Thoracic aorta (tissue), 2 donors: ENCODE results near the gene S100A9. TPM values are rescaled to one million over a fixed set of nuclear protein-coding genes. Genes with fewer than 3 reads are reported as not detected.
"Not testable (repeated sequence)": the region's sequence is repeated elsewhere in the genome, so short reads cannot be mapped to it uniquely, and the experiment has no call there.

ENCODE experiments used
- ATAC-seq: fragments of 150-250 bp; one replicate; pipeline ENCODE4 v1.8.0; 2017; ENCODE audit warnings: low read depth; ENCODE audit not compliant: insufficient number of reproducible peaks, low FRiP score
- DNase-seq: peaks from one replicate; pipeline ENCODE4 v3.0.0-alpha.2; 2020; ENCODE audit warnings: low spot score
- H3K27ac ChIP-seq, 2 donors: fragments of 200-600 bp; sonication (generic); 1 replicate in 1 of 2; 2 replicates in 1 of 2; pipeline ENCODE4 v1.5.1; 2016; ENCODE audit warnings: mild to moderate bottlenecking in 2 of 2, moderate library complexity in 2 of 2
- H3K27me3 ChIP-seq: fragments of 200-600 bp; sonication (generic); replicated peaks from 2 replicates; pipeline ENCODE4 v1.6.0; 2016; ENCODE audit warnings: mild to moderate bottlenecking; ENCODE audit not compliant: insufficient read depth
- H3K36me3 ChIP-seq: fragments of 200-600 bp; sonication (generic); one replicate; pipeline ENCODE4 v1.5.1; 2016
- H3K4me1 ChIP-seq, 2 donors: fragments of 200-600 bp; sonication (generic); 1 replicate in 1 of 2; 2 replicates in 1 of 2; pipeline versions ENCODE4 v1.5.1 to v1.6.0; 2016; ENCODE audit warnings: low read depth in 2 of 2, mild to moderate bottlenecking in 1 of 2; ENCODE audit not compliant: control insufficient read depth in 1 of 2
- H3K4me3 ChIP-seq: fragments of 200-600 bp; sonication (generic); 2 replicates; pipeline ENCODE4 v1.5.1; 2016; ENCODE audit warnings: mild to moderate bottlenecking
- H3K9me3 ChIP-seq: fragments of 200-600 bp; sonication (generic); 2 replicates; pipeline ENCODE4 v1.5.1; 2016
- total RNA-seq, 2 donors: library from RNA; depleted of rRNA; stranded (reverse); fragments of >200 nt; gene quantifications; one replicate each; pipeline versions ENCODE4 v1.1.0 to v1.2.3, GENCODE V29; 2016
- TF ChIP-seq, protein P1 (sequence below): fragments of 200-600 bp; sonication (generic); IDR thresholded peaks from one replicate; pipeline ENCODE4 v1.5.1; 2019; ENCODE audit warnings: antibody characterized with exemption

The S100A9 gene
- total RNA-seq, 2 donors from 2014 or later = 138 to 478 TPM

DNA sequence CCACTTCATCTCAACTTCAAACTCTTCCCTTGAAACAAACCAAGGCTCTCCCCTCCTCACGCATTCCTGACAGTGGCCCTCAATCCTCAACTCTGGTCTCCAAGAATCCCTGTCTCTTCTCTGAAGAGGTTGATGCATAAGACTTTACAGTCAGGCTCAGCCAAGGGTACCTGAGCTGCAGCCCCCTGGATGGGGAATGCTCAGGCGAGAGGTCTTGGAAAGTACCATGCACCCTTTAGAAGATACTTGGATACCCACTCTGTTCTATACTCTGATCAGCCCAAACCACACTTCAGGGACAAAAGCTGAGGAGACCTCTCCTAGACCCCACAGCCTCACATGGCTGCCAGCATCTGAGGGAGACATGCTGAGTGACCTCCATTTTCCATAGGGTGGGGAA is 44.4 kb upstream of the S100A9 start:
- H3K4me1 ChIP-seq = no peaks in the 10 kb centered on the region
- DNase-seq = no peak
- H3K9me3 ChIP-seq = no peaks in the 10 kb centered on the region
- TF ChIP-seq, protein P1, sequence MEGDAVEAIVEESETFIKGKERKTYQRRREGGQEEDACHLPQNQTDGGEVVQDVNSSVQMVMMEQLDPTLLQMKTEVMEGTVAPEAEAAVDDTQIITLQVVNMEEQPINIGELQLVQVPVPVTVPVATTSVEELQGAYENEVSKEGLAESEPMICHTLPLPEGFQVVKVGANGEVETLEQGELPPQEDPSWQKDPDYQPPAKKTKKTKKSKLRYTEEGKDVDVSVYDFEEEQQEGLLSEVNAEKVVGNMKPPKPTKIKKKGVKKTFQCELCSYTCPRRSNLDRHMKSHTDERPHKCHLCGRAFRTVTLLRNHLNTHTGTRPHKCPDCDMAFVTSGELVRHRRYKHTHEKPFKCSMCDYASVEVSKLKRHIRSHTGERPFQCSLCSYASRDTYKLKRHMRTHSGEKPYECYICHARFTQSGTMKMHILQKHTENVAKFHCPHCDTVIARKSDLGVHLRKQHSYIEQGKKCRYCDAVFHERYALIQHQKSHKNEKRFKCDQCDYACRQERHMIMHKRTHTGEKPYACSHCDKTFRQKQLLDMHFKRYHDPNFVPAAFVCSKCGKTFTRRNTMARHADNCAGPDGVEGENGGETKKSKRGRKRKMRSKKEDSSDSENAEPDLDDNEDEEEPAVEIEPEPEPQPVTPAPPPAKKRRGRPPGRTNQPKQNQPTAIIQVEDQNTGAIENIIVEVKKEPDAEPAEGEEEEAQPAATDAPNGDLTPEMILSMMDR = no peak
- ATAC-seq = no peak
- no peaks in the 10 kb centered on the region for H3K27me3 ChIP-seq
- H3K4me3 ChIP-seq = no peak overlapping the region
- H3K27ac ChIP-seq = no peak overlapping the region
- no peaks in the 10 kb centered on the region for H3K36me3 ChIP-seq

DNA sequence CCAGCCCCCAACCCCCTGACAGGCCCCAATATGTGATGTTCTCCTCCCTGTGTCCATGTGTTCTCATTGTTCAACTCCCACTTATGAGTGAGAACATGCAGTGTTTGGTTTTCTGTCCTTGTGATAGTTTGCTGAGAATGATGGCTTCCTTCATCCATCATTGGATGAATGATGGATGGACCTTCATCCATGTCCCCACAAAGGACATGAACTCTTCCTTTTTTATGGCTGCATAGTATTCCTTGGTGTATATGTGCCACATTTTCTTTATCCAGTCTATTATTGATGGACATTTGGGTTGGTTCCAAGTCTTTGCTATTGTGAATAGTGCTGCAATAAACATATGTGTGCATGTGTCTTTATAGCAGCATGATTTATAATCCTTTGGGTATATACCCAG is 43.3 kb upstream of the S100A9 start:
- not testable (repeated sequence) for H3K27me3 ChIP-seq, H3K4me3 ChIP-seq, H3K36me3 ChIP-seq, H3K4me1 ChIP-seq, H3K27ac ChIP-seq, DNase-seq, H3K9me3 ChIP-seq, ATAC-seq

GRCh38 chr1:153316013-153316412 is 41.6 kb upstream of the S100A9 start:
- DNase-seq, H3K9me3 ChIP-seq, H3K4me3 ChIP-seq, H3K36me3 ChIP-seq, H3K27me3 ChIP-seq, H3K27ac ChIP-seq, H3K4me1 ChIP-seq, ATAC-seq: not testable (repeated sequence)

DNA sequence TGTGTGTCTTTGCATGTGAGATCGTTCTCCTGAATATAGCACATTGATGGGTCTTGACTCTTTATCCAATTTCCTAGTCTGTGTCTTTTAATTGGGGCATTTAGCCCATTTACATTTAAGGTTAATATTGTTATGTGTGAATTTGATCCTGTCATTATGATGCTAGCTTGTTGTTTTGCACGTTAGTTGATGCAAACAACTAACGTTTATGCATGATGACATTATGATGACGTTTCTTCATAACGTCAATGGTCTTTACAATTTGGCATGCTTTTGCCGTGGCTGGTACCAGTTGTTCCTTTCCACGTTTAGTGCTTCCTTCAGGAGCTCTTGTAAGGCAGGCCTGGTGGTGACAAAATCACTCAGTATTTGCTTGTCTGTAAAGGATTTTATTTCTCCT is 39.5 kb upstream of the S100A9 start:
- H3K4me3 ChIP-seq, ATAC-seq, H3K27me3 ChIP-seq, DNase-seq, H3K36me3 ChIP-seq, H3K9me3 ChIP-seq, H3K4me1 ChIP-seq, H3K27ac ChIP-seq: not testable (repeated sequence)

- no peaks in the 10 kb centered on the region for H3K27me3 ChIP-seq
- TF ChIP-seq, protein P1 = no peak
- H3K27ac ChIP-seq = no peak overlapping the region
- DNase-seq (no peak), ATAC-seq (no peak)
- no peaks in the 10 kb centered on the region for H3K4me1 ChIP-seq
- H3K9me3 ChIP-seq = peaks cover 19% of the 10 kb centered on the region
- no peaks in the 10 kb centered on the region for H3K36me3 ChIP-seq
- no peak overlapping the region for H3K4me3 ChIP-seq
Observed at GRCh38 chr1:153322568-153322967, 35.1 kb upstream of the S100A9 start.

- ATAC-seq (no peak), DNase-seq (no peak)
- Histone ChIP-seq H3K36me3 (no peaks in the 10 kb centered on the region), H3K4me3 (no peak overlapping the region), H3K9me3 (peaks cover 22% of the 10 kb centered on the region), H3K27me3 (no peaks in the 10 kb centered on the region), H3K4me1 (no peaks in the 10 kb centered on the region), H3K27ac (no peak overlapping the region)
- TF ChIP-seq, protein P1 = no peak
Observed at GRCh38 chr1:153324912-153325311, 32.7 kb upstream of the S100A9 start.

- Histone ChIP-seq H3K9me3 (peaks cover 8% of the 10 kb centered on the region), H3K27me3 (no peaks in the 10 kb centered on the region), H3K36me3 (no peaks in the 10 kb centered on the region), H3K4me1 (no peaks in the 10 kb centered on the region), H3K27ac (no peak overlapping the region), H3K4me3 (no peak overlapping the region)
- DNase-seq = no peak
- TF ChIP-seq, protein P1 = no peak
- no peak for ATAC-seq
Observed at GRCh38 chr1:153333902-153334301, 23.8 kb upstream of the S100A9 start.
